ENCODE results near the gene CAPN13.

Gene CAPN13

DNA sequence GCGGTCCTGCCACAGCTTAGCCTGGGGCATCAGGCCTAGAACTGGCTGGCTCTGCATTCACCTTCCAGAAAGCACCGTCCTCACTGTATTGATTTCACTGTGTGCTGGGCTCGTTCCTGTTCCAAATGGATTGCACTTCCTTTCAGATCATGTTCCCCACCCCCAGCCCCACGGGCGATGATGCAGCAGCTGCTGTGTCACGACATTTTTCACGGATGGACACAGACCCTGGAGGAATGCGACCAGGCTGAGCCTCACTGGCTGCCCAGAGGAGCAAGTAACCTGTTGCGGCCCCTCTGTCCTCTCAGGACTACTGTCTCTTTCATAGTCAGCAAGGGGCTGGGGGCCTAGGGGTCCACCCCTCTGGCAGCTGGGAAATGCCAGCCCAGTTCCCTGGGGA, 50.3 kb downstream of the CAPN13 start:
- H3K4me3 ChIP-seq (ENCODE audit: low read depth, low read length) = no peak overlapping the region
- no peak for DNase-seq (ENCODE audit: low read depth)
- TF ChIP-seq, protein P1, sequence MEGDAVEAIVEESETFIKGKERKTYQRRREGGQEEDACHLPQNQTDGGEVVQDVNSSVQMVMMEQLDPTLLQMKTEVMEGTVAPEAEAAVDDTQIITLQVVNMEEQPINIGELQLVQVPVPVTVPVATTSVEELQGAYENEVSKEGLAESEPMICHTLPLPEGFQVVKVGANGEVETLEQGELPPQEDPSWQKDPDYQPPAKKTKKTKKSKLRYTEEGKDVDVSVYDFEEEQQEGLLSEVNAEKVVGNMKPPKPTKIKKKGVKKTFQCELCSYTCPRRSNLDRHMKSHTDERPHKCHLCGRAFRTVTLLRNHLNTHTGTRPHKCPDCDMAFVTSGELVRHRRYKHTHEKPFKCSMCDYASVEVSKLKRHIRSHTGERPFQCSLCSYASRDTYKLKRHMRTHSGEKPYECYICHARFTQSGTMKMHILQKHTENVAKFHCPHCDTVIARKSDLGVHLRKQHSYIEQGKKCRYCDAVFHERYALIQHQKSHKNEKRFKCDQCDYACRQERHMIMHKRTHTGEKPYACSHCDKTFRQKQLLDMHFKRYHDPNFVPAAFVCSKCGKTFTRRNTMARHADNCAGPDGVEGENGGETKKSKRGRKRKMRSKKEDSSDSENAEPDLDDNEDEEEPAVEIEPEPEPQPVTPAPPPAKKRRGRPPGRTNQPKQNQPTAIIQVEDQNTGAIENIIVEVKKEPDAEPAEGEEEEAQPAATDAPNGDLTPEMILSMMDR (conservative IDR thresholded peaks at IDR 0.05; ENCODE audit: low read depth, low read length) = no peak

DNA sequence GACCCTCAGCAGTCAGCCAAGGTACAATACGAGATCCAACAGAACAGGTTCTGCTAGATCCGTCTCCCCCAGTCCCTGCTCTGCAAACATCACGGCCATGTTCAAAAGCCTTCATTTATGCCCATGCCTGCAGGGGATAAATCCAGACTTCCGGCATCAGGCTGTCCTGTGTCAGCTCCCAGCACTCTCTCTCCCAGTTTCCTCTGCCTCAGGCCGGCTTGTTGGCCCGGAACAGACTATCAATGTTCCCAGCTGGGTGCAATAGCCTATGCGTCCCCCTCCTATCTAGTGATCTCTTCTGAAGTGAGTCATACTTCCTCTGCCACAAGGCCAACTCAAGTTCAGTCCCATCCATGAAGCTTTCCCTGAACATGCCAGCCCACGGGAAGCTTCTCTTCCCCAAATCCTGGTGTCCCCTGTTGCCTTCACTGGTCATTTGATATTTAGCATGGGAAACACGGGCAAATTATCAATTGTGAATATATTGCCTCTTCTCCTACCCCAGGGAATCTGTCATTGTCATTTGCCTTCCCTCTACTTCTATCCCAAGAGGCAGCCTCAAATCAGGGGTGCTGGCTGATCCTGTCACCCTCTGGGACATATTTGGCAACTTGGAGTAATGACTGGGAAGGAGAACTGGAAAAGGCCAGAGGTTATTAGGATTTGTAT, 51.1 kb downstream of the CAPN13 start:
- peak; percentile 2 for DNase-seq (ENCODE audit: low read depth)
- no peak overlapping the region for H3K4me3 ChIP-seq (ENCODE audit: low read depth, low read length)
- TF ChIP-seq, protein P1 (conservative IDR thresholded peaks at IDR 0.05; ENCODE audit: low read depth, low read length) = no peak

DNA sequence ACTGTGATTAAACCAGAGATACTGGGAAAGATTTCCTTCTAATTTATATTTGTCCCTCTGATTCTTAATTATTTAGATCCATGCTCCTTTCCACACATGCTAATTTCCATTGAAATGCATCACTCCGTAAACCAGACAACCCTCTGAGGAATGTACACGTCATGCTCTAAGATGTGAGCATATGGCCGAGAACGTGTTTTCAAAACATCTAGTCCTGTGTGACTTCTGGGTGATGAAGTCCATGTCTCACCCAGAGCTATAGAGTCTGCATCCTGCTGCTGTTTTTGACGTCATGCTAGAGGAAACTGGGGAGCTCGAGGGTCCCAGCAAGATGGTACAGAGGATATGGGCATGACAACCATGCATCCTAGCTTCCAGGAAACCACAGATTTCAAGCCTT, 53.6 kb downstream of the CAPN13 start:
- no peak for DNase-seq (ENCODE audit: low read depth)
- TF ChIP-seq, protein P1 (conservative IDR thresholded peaks at IDR 0.05; ENCODE audit: low read depth, low read length) = no peak
- no peak overlapping the region for H3K4me3 ChIP-seq (ENCODE audit: low read depth, low read length)

DNA sequence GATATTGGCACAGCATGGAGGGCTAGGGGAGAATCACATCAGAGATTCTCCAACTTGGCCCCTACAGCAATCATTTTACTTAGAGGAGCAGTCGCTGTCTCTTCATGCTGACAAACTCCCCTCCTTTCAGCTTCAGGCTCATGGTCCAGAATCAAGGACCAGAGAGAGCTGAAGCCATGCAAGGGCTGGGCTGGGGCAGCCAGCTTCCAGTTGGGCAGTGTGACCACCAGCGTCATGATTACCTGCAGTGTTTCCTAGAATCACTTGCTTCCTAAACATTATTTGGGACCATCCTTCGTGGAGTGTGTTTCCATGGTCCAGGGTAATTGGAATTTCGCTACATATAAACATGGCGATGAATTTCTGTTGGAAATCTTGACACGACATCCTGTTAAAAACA, 54.4 kb downstream of the CAPN13 start:
- TF ChIP-seq, protein P1 (conservative IDR thresholded peaks at IDR 0.05; ENCODE audit: low read depth, low read length) = no peak
- H3K4me3 ChIP-seq (ENCODE audit: low read depth, low read length) = no peak overlapping the region
- DNase-seq (ENCODE audit: low read depth) = no peak

DNA sequence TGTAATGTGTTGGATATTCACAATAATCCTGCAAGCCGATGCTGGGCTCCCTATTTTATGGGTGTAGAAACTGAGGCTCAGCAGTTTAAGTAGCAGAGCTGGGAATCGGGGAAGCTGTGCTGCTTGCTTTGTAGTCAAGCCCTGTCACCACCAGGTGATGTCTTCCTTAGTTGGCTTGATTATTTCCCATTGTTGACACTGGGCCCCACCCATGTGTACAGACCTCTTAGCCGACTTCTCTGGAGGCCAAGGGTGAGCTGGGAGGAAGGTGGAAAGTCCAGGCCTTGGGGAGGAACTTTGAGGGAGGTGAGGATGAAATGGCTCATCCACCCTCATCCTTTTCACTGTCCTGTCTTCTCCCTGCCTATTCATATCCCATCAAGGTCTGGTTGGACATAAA, 60.0 kb downstream of the CAPN13 start:
- no peak for DNase-seq (ENCODE audit: low read depth)
- H3K4me3 ChIP-seq (ENCODE audit: low read depth, low read length) = no peak overlapping the region
- TF ChIP-seq, protein P1 (conservative IDR thresholded peaks at IDR 0.05; ENCODE audit: low read depth, low read length) = no peak

DNA sequence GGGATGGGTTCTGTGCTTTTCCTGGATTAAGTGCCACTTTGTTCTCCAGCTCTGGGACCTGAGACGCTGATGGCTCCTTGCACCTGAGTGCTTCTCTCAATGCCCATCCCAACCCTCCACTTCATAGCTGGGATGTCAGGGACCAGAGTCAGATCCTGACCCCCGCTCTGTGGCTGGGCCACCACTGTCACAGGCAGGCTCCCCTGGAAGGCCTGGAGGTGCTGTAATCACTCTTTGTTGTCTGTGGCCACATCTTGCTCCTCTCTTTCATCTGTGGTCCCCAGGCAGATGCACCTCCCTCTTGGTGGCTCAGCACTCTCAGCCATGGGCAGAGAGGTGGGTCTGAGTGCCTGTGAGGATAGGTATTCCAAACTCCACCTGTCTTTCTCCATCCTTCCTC, 62.4 kb downstream of the CAPN13 start:
- no peak overlapping the region for H3K4me3 ChIP-seq (ENCODE audit: low read depth, low read length)
- no peak for DNase-seq (ENCODE audit: low read depth)
- TF ChIP-seq, protein P1 (conservative IDR thresholded peaks at IDR 0.05; ENCODE audit: low read depth, low read length) = no peak

DNA sequence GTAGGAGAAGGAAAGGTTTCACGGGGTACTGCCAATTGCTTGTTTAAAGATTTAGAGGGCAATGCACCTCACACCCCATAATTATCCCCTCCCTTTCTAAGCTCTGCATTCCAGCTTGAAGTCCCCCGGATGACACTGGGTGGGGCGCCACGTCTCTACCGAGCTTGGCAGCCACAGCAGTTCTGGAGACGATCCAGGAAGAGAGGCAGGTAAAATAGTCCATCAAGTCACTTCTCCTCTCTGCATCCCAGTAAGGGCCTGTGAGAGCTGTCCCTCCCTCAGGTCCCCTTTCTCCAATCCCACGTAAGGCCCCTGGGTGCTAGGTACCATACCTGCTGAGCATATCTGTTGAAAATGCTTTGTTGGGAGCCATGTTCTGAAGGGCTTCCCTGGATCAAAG, 65.7 kb downstream of the CAPN13 start:
- TF ChIP-seq, protein P1 (conservative IDR thresholded peaks at IDR 0.05; ENCODE audit: low read depth, low read length) = no peak
- H3K4me3 ChIP-seq (ENCODE audit: low read depth, low read length) = no peak overlapping the region
- no peak for DNase-seq (ENCODE audit: low read depth)

Measured in choroid plexus epithelial cell (primary cell).